Measurements from ENCODE around the gene MRAS.

The MRAS gene

DNA sequence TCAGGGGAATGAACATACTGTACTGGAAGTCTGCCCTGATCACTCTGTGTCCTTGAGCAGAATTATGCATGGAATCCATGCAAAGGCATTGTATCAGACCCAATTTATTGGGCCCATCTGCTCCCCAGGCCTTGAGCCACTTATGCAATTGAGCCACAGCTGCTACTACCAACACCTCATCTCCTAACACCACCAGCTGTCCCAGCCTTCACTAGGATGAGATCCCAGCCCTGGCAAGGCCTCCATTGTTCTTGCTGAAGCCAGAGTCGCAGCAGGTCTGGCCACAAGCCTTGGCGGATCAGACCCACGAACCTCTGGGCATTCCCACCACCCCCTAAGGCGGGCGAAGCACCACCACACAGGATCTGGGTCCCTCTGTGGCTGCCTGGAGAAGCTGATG lies 9.6 kb upstream of the MRAS start:
- H3K36me3 ChIP-seq (ENCODE audit: control insufficient read depth, insufficient read depth, low read length): no peaks in the 10 kb centered on the region
- DNase-seq (ENCODE audit: extremely low read depth, insufficient read length): no peak
- no peak for TF ChIP-seq CTCF (IDR thresholded peaks at IDR 0.05; ENCODE audit: insufficient read depth, low read length, poor library complexity, severe bottlenecking)
- H3K27me3 ChIP-seq (replicated peaks; ENCODE audit: control insufficient read depth, insufficient read depth, low read length): no peaks in the 10 kb centered on the region; the same call in 1 of the 2 replicates
- no peak overlapping the region for H3K4me3 ChIP-seq (replicated peaks; ENCODE audit: low read depth, low read length)

DNA sequence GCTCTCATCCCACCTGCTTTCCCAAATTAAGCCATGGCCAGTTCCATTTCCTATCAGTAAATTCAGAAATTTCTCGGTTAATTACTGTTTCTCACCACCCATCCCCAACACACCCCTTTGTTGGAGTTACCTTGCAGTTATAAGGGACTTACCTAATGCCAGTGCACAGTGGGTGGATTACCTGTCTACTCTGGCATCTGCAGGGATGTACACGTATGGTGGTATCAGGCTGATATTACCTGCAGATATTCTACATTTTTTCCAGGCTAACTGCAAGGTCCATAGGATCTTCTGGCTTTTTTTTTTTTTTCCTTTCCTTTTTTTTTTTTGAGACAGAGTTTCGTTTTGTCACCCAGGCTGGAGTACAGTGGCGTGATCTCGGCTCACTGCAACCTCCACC lies 7.9 kb upstream of the MRAS start:
- no peaks in the 10 kb centered on the region for H3K36me3 ChIP-seq (ENCODE audit: control insufficient read depth, insufficient read depth, low read length)
- no peak overlapping the region for H3K4me3 ChIP-seq (replicated peaks; ENCODE audit: low read depth, low read length)
- no peak for DNase-seq (ENCODE audit: extremely low read depth, insufficient read length)
- H3K27me3 ChIP-seq (replicated peaks; ENCODE audit: control insufficient read depth, insufficient read depth, low read length): no peaks in the 10 kb centered on the region; the same call in none of the 2 replicates
- no peak for TF ChIP-seq CTCF (IDR thresholded peaks at IDR 0.05; ENCODE audit: insufficient read depth, low read length, poor library complexity, severe bottlenecking)

DNA sequence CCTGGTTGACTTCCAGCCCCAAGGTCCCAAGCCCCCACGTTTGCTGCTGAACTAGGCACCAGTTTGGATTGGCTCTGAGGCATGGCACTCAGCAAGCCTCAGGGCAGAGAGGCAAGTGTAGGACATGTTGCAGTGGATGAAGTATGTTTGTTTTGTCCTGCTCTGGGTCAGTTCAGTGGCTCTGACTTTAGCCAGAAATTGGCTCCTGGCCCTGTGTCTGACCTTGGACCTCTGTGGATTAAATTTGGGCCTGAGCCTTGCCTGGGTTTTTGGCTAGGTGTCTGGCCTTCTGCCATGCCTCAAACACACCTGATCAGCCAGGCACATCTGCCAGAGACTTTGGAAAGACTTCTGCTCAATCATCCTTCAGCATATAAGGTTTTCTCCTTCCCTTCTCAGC lies 3.6 kb upstream of the MRAS start:
- no peak for TF ChIP-seq CTCF (IDR thresholded peaks at IDR 0.05; ENCODE audit: insufficient read depth, low read length, poor library complexity, severe bottlenecking)
- no peak for DNase-seq (ENCODE audit: extremely low read depth, insufficient read length)
- H3K4me3 ChIP-seq (replicated peaks; ENCODE audit: low read depth, low read length): no peak overlapping the region
- no peaks in the 10 kb centered on the region for H3K36me3 ChIP-seq (ENCODE audit: control insufficient read depth, insufficient read depth, low read length)
- peaks cover 3% of the 10 kb centered on the region for H3K27me3 ChIP-seq (replicated peaks; ENCODE audit: control insufficient read depth, insufficient read depth, low read length)

DNA sequence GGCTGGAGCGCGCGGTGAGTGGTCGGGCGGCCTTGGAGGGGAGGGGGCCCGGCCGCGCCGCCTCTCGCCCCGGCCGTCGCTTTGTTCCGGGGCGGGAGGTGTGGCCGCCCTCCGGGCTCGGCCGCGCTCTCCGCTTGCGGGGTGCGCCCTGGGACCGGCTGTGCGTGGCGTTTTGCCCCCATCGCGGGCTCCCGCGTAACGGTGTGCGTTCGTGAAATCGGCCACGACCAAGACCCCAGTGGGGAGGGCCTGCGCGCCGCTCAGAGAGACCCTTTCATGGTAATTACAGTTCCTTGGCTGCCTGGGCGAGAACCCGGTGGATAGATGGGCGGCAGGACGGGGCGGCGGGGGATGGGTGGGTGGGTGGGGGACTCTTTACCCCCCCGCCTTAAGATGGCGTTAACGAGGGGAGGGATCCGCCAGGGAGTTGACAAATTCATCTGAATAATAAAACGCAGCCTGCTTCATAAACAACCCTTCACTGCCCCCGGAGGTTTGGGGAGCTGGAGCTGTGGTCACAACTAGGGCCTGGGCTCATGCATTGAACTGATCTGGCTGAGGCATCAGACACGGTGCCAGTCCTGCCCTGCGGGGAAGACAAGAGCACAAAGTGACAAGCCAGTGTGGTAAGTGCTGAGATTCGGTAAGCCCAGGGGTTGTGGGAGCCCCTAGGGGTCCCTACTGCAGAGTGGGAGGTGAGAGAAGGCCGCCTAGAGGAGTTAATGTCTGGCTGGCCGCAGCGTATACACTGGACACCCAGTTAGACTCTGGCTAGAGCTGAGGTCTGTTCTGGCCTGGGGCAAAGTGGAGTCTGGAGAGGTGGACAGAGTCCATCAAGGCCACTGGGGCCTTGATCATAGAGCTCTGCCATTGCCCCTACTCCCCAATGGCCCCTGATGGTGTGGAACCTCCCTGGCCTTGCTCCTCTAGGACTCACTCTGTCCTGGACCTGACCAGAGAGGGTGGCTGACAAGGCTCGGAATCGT lies 668 bp downstream of the MRAS start:
- DNase-seq (ENCODE audit: extremely low read depth, insufficient read length): no peak
- Histone ChIP-seq H3K36me3 (ENCODE audit: control insufficient read depth, insufficient read depth, low read length) (no peaks in the 10 kb centered on the region), H3K4me3 (replicated peaks; ENCODE audit: low read depth, low read length) (no peak overlapping the region), H3K27me3 (replicated peaks; ENCODE audit: control insufficient read depth, insufficient read depth, low read length) (peaks cover 3% of the 10 kb centered on the region)
- TF ChIP-seq CTCF (IDR thresholded peaks at IDR 0.05; ENCODE audit: insufficient read depth, low read length, poor library complexity, severe bottlenecking): no peak

DNA sequence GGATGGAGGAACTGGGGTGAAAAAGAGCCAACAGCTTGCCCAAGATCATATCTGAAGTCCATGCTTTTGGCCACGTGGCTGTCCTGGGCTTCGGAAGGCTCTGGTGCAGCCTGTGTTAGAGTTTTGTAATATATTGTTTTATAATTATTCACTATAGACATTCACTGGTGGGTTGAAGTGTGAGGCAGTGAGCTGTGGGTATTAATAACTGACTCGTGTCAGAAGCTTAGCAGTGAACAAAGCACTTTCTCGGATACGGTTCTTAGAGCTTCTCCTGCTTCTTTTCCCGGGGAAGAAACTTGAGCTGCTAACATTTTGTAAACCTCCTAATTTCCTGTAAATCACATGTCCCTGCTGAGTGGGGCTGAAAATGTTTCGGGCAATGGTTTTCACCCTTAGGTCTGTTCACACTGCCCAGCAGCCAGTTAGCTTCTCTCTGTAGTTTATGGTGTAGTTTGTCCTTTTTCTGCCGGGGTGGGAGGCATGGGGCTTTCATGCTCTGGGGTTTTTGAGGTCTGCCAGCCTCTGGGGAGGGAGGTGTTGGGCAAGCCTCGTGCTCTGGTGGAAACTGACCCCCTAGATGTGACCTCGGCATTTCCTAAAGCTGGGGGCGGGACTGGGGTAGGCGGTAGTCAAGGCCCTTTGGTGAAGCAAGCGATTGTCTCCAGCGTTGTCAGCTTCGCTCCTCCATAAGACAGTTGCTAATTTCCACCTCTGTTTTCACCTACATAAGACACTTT lies 1.7 kb downstream of the MRAS start:
- no peak overlapping the region for H3K4me3 ChIP-seq (replicated peaks; ENCODE audit: low read depth, low read length)
- DNase-seq (ENCODE audit: extremely low read depth, insufficient read length): no peak
- no peak for TF ChIP-seq CTCF (IDR thresholded peaks at IDR 0.05; ENCODE audit: insufficient read depth, low read length, poor library complexity, severe bottlenecking)

More for the DNA sequence above, 1.7 kb downstream of the MRAS start:
- H3K36me3 ChIP-seq (ENCODE audit: control insufficient read depth, insufficient read depth, low read length): no peaks in the 10 kb centered on the region
- H3K27me3 ChIP-seq (replicated peaks; ENCODE audit: control insufficient read depth, insufficient read depth, low read length): peaks cover 3% of the 10 kb centered on the region

Data from GM06990 (cell line).